Measurements from ENCODE around the gene RBKS. TPM values are rescaled to one million over a fixed set of nuclear protein-coding genes. Genes with fewer than 3 reads are reported as not detected.

The RBKS gene
- total and polyA plus RNA-seq, 2 of the 13 experiments (the other 11 are each of a cell fraction or from before 2014, with no cell fraction given) = 7.7 to 8.3 TPM

DNA sequence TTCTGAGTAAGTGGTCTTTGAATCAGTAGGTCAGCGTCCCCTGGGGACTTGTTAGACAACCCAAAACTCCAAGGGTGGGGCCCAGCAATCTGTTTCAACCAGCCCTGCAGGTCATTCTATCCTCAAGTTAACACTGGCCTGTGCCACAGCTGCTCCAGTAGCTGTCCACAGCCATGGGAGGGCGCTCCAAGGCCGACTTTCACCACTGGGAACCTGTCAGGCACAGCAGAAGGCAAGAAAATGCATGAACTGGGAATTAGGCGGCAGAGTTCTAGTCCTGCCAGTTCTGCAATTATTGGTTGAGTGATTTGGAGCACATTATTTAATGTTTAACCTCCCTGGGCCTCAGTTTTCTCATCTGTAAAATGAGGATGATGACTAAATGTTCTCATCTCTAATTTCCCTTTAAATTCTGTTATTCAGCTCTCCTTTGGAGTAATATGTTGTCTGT is 136.0 kb downstream of the RBKS start (continued):
- TF ChIP-seq ZNF563 (CRISPR knock-in tag; IDR thresholded peaks at IDR 0.05) = peak; percentile 40; the same call in 1 of the 2 replicates
- TF ChIP-seq ZNF496 (CRISPR knock-in tag; IDR thresholded peaks at IDR 0.05; ENCODE audit: insufficient replicate concordance) = no peak
- peak; percentile 55; the same call in 1 of the 2 replicates for TF ChIP-seq PPARG (CRISPR knock-in tag; conservative IDR thresholded peaks at IDR 0.05)
- TF ChIP-seq, protein P1, sequence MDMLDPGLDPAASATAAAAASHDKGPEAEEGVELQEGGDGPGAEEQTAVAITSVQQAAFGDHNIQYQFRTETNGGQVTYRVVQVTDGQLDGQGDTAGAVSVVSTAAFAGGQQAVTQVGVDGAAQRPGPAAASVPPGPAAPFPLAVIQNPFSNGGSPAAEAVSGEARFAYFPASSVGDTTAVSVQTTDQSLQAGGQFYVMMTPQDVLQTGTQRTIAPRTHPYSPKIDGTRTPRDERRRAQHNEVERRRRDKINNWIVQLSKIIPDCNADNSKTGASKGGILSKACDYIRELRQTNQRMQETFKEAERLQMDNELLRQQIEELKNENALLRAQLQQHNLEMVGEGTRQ (IDR thresholded peaks at IDR 0.05; ENCODE audit: low read depth, low read length) = no peak
- TF ChIP-seq, protein P1 (CRISPR knock-in tag; IDR thresholded peaks at IDR 0.05; ENCODE audit: borderline replicate concordance) = no peak
- TF ChIP-seq PBX3 (CRISPR knock-in tag; IDR thresholded peaks at IDR 0.05; ENCODE audit: borderline replicate concordance) = no peak
- no peak for TF ChIP-seq ZNF562 (CRISPR knock-in tag; IDR thresholded peaks at IDR 0.05; ENCODE audit: borderline replicate concordance)
- 0 out of 2 replicates have a peak, but pooled peaks have one; percentile 17 for TF ChIP-seq HNF4A (CRISPR knock-in tag; IDR thresholded peaks at IDR 0.05)
- TF ChIP-seq, protein P2, sequence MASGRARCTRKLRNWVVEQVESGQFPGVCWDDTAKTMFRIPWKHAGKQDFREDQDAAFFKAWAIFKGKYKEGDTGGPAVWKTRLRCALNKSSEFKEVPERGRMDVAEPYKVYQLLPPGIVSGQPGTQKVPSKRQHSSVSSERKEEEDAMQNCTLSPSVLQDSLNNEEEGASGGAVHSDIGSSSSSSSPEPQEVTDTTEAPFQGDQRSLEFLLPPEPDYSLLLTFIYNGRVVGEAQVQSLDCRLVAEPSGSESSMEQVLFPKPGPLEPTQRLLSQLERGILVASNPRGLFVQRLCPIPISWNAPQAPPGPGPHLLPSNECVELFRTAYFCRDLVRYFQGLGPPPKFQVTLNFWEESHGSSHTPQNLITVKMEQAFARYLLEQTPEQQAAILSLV (CRISPR knock-in tag; IDR thresholded peaks at IDR 0.05; ENCODE audit: borderline replicate concordance) = no peak
- no peak for TF ChIP-seq THAP8 (CRISPR knock-in tag; IDR thresholded peaks at IDR 0.05; ENCODE audit: borderline replicate concordance)
- TF ChIP-seq XRCC5 (optimal IDR thresholded peaks at IDR 0.05; ENCODE audit: low read length) = peak; percentile 68
- TF ChIP-seq RNF2 (conservative IDR thresholded peaks at IDR 0.05; ENCODE audit: low read depth) = no peak
- no peak for TF ChIP-seq ZBTB21 (CRISPR knock-in tag; IDR thresholded peaks at IDR 0.05)
- no peak for TF ChIP-seq HDAC6 (IDR thresholded peaks at IDR 0.05; ENCODE audit: low read depth, low read length)
- TF ChIP-seq PAX8 (CRISPR knock-in tag; IDR thresholded peaks at IDR 0.05; ENCODE audit: borderline replicate concordance) = no peak
- TF ChIP-seq SRSF4 (IDR thresholded peaks at IDR 0.05; ENCODE audit: low read depth, low read length, poor library complexity, severe bottlenecking) = no peak
- no peak for TF ChIP-seq ADNP (CRISPR knock-in tag; IDR thresholded peaks at IDR 0.05)
- 0 out of 2 replicates have a peak, but pooled peaks have one; percentile 54 for TF ChIP-seq KDM1A (CRISPR knock-in tag; IDR thresholded peaks at IDR 0.05)
- TF ChIP-seq POLR2AphosphoS5 (IDR thresholded peaks at IDR 0.05; ENCODE audit: low read depth, low read length) = no peak
- TF ChIP-seq MYPOP (CRISPR knock-in tag; IDR thresholded peaks at IDR 0.05) = no peak
- 0 out of 2 replicates have a peak, but pooled peaks have one; percentile 79 for TF ChIP-seq HNF1B (CRISPR knock-in tag; IDR thresholded peaks at IDR 0.05)
- no peak; the same call in 1 of the 2 replicates for TF ChIP-seq ZFP1 (CRISPR knock-in tag; IDR thresholded peaks at IDR 0.05)

Measured in HepG2 (cell line).